HG03108 (cell line): ENCODE results near the gene ST7L.

Experiments
- ATAC-seq: cut with Tn5 transposase; IDR thresholded peaks from one replicate; pipeline ENCODE4 v1.9.1; 2021; ENCODE audit warnings: moderate library complexity; ENCODE audit not compliant: unreplicated experiment

The ST7L gene

GRCh38 chr1:112619518-112620376 is 806 bp upstream of the ST7L start, which contains the start of gene CAPZA1:
TSS of gene CAPZA1 (plus strand) at chr1:112619832. CDS start at chr1:112619845, 13 bp downstream.
- peak; percentile 81 for ATAC-seq

- ATAC-seq, result no peak
These were observed 724 bp downstream of the ST7L start for GRCh38 chr1:112618114-112618720.

- no peak for ATAC-seq
These were observed 4.4 kb downstream of the ST7L start for GRCh38 chr1:112614460-112615065.

GRCh38 chr1:112605633-112606327 is 13.2 kb downstream of the ST7L start:
- no peak for ATAC-seq

- no peak for ATAC-seq
These were observed 15.4 kb downstream of the ST7L start for GRCh38 chr1:112603541-112603940.

GRCh38 chr1:112603012-112603411 is 15.9 kb downstream of the ST7L start:
- no peak for ATAC-seq

- ATAC-seq, result no peak
These were observed 19.5 kb downstream of the ST7L start for GRCh38 chr1:112599477-112599876.

GRCh38 chr1:112594208-112594876 is 24.6 kb downstream of the ST7L start:
- ATAC-seq, result no peak

GRCh38 chr1:112589766-112590165 is 29.2 kb downstream of the ST7L start:
- no peak for ATAC-seq

- no peak for ATAC-seq
These were observed 35.6 kb downstream of the ST7L start for GRCh38 chr1:112583366-112583765.

- no peak for ATAC-seq
These were observed 37.3 kb downstream of the ST7L start for GRCh38 chr1:112581586-112582192.

GRCh38 chr1:112579801-112580510 is 39.0 kb downstream of the ST7L start:
- ATAC-seq, result no peak

- no peak for ATAC-seq
These were observed 42.7 kb downstream of the ST7L start for GRCh38 chr1:112576240-112576639.

GRCh38 chr1:112575154-112575804 is 43.7 kb downstream of the ST7L start:
- no peak for ATAC-seq

- no peak for ATAC-seq
These were observed 53.1 kb downstream of the ST7L start for GRCh38 chr1:112565800-112566199.

- ATAC-seq, result no peak
These were observed 54.9 kb downstream of the ST7L start for GRCh38 chr1:112564081-112564480.

GRCh38 chr1:112563341-112563740 is 55.6 kb downstream of the ST7L start:
- no peak for ATAC-seq

- no peak for ATAC-seq
These were observed 60.3 kb downstream of the ST7L start for GRCh38 chr1:112558634-112559033.

GRCh38 chr1:112557385-112557784 is 61.6 kb downstream of the ST7L start:
- ATAC-seq, result no peak
